GM20000 (cell line): ENCODE measurements around the gene DHDDS.

ENCODE experiments used
- DNase-seq: peaks from one replicate; pipeline ENCODE4 v3.0.0; 2012; ENCODE audit warnings: low spot score
- CTCF ChIP-seq: IDR thresholded peaks from 2 replicates; pipeline ENCODE4 v1.5.1; 2012; ENCODE audit warnings: mild to moderate bottlenecking, control low read depth; ENCODE audit errors: extremely low read depth, missing control alignments

DHDDS gene

GRCh38 chr1:26449868-26450267 lies 17.7 kb downstream of the DHDDS start:
- no peak for TF ChIP-seq CTCF
- DNase-seq, result no peak

GRCh38 chr1:26450908-26451307 lies 18.8 kb downstream of the DHDDS start:
- DNase-seq, result no peak
- TF ChIP-seq CTCF, result no peak

GRCh38 chr1:26452459-26453183 lies 20.5 kb downstream of the DHDDS start:
- DNase-seq, result no peak
- TF ChIP-seq CTCF, result no peak

GRCh38 chr1:26459148-26459547 lies 27.0 kb downstream of the DHDDS start:
- DNase-seq, result no peak

GRCh38 chr1:26459573-26460031 lies 27.5 kb downstream of the DHDDS start:
- TF ChIP-seq CTCF, result no peak
- DNase-seq, result no peak

More at GRCh38 chr1:26459148-26459547, 27.0 kb downstream of the DHDDS start:
- no peak for TF ChIP-seq CTCF

GRCh38 chr1:26468911-26469310 lies 36.8 kb downstream of the DHDDS start:
- DNase-seq, result no peak
- no peak for TF ChIP-seq CTCF

- TF ChIP-seq CTCF, result no peak
Measured at GRCh38 chr1:26469558-26469957, 37.4 kb downstream of the DHDDS start.

More at GRCh38 chr1:26469558-26469957, 37.4 kb downstream of the DHDDS start:
- DNase-seq, result no peak
